Bronchial epithelial cell (primary cell): ENCODE results near the gene AMPD1. TPM values are rescaled to one million over a fixed set of nuclear protein-coding genes. Genes with fewer than 3 reads are reported as not detected.

Source experiments
- DNase-seq: peaks from one replicate; pipeline ENCODE4 v3.0.0-alpha.2; 2010; ENCODE audit warnings: low read depth
- FAIRE-seq: peaks from 2 replicates; lab custom pipeline; 2011; peaks lifted over from hg19 to GRCh38; lab: Jason Lieb, UNC
- H3K27me3 ChIP-seq: 2 replicates; pipeline ENCODE4 v1.5.1; 2011; ENCODE audit warnings: low read length; ENCODE audit not compliant: control insufficient read depth, insufficient read depth
- H3K36me3 ChIP-seq: 2 replicates; pipeline ENCODE4 v1.5.1; 2011; ENCODE audit warnings: low read length; ENCODE audit not compliant: control insufficient read depth, insufficient read depth
- H3K4me3 ChIP-seq: 2 replicates; pipeline ENCODE4 v1.5.1; 2011; ENCODE audit warnings: mild to moderate bottlenecking, low read depth, low read length, control low read depth
- total RNA-seq: library from RNA; depleted of rRNA; stranded (reverse); fragments of >200 nt; gene quantifications from 2 replicates; pipeline ENCODE4 v1.2.1, GENCODE V29; 2014
- TF ChIP-seq, protein P1 (sequence below): IDR thresholded peaks from 2 replicates; pipeline ENCODE4 v1.5.1; 2011; ENCODE audit warnings: mild to moderate bottlenecking, moderate library complexity, low read length, control low read depth, inconsistent platforms; ENCODE audit not compliant: insufficient read depth, severe bottlenecking

AMPD1 gene
- total RNA-seq, 1 donor from 2014 or later = not detected

DNA sequence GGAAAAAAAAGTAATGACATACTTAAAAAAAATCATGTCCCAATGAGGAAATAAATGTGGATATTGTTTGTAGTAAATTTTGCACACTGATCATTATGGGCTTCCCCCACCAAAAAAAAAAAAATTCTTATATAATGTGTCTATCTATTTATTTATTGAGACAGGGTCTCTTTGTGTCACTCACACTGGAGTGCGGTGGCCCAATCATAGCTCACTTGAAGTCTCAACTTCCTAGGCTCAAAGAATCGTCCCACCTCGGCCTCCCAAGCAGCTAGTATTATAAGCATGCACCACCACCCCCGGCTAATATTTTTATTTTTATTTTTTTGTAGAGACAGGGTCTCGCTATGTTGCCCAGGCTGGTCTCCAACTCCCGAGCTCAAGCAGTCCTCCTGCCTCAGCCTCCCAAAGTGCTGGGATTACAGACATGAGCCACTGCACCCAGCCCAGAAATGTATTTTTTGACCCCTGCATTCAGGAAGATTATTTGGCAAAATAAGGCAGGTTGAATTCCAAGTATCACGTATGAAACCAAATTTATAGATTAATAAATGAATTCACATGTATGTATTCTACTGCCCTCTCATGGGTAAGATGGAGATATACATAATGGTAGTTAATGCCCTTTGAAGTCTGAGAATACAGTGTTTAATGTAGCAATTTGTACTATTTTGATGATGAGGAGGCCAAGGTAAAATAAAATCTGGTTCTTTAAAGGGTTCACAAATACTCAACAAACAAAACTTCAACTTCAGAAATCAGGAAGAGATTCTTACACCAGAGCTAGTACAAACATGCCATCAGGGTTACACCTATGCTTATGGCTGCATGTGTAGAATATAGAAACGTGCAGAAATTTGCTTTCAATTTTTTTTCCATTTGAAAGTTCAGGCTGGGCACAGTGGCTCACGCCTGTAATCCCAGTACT, 24.1 kb downstream of the AMPD1 start:
- peak overlapping the region; percentile 8 for H3K4me3 ChIP-seq
- H3K36me3 ChIP-seq = no peaks in the 10 kb centered on the region
- DNase-seq (peak; percentile 75), FAIRE-seq (no peak)
- TF ChIP-seq, protein P1, sequence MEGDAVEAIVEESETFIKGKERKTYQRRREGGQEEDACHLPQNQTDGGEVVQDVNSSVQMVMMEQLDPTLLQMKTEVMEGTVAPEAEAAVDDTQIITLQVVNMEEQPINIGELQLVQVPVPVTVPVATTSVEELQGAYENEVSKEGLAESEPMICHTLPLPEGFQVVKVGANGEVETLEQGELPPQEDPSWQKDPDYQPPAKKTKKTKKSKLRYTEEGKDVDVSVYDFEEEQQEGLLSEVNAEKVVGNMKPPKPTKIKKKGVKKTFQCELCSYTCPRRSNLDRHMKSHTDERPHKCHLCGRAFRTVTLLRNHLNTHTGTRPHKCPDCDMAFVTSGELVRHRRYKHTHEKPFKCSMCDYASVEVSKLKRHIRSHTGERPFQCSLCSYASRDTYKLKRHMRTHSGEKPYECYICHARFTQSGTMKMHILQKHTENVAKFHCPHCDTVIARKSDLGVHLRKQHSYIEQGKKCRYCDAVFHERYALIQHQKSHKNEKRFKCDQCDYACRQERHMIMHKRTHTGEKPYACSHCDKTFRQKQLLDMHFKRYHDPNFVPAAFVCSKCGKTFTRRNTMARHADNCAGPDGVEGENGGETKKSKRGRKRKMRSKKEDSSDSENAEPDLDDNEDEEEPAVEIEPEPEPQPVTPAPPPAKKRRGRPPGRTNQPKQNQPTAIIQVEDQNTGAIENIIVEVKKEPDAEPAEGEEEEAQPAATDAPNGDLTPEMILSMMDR = no peak
- no peaks in the 10 kb centered on the region for H3K27me3 ChIP-seq

DNA sequence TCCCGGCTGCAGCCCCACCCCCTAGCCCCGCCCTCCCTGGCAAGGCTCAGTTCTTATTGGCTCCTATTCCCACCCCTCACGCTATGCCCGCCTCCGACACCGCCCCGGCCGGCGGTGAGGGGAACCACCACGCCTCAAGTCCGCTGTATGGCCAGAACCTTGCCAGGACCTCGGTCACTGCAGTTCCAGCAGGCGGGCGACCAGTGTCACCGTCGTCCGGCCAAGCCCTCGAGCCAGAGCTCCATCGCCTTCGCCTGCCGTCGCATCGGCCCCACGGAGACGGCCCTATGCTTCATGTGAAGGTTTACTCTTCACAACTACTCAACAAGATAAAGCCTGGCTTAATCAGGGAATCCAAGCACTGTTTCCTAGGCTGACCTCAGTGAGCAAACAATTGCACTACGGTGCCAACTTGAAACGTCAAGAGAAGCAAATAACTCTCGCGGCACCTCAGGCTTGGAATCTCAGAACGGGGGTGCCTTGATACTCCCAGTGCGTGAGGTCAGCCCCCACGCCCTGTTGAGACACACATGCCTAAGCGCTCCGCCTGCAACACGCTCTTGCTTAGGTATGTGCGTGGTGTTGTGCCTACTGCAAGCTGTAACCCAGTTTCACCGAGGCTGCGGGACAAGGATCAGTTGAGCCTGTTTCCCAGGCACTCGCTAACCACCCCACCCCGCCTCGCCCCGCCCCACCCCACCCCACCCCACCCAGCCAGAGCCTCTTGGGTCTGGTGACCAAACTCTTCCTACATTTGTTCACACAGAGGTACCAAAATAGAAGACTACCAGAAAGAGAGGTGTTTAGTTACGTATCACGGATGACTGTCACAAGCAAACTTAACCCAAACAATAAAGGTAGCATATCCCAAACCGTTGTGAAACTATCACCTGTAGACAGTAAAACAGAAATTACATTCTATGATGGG, 25.0 kb downstream of the AMPD1 start:
- TF ChIP-seq, protein P1 = no peak
- no peaks in the 10 kb centered on the region for H3K36me3 ChIP-seq
- DNase-seq (peak; percentile 98), FAIRE-seq (peak; percentile 97)
- H3K27me3 ChIP-seq = no peaks in the 10 kb centered on the region
- H3K4me3 ChIP-seq = peak overlapping the region; percentile 82

DNA sequence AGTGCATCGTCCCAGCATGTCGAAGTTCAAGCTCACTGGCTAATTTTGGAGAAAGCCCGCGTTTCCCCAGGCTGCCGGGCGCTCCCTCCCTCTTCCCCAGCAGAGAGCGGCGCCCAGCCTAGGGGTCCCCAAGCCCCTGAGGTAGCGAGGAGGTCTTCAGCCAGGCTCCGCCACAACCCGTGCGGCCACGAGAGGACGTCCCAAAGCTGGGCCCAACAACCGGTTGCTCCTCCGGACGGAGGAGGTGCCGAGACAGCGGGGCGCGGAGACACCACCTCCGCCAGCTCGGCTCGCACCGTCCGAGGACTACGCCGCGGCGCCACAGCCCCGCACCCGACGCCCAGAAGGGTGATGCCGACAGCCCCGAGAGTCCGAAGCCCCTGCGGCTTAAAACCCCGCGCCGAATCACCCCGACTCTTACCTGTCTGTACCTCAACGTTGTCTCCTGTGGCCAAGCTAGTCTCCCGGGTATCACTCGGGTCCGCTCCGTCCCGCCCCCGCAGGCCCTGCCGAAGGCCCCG, 25.7 kb downstream of the AMPD1 start, which contains the start of gene DENND2C:
Gene DENND2C, minus strand, starts transcription at position 488 of the 521 bp plus-strand sequence. CDS start 44,065 bp downstream, outside the sequence.
- FAIRE-seq (no peak), DNase-seq (no peak)
- H3K4me3 ChIP-seq = peak within 1 kb of the TSS; percentile 82
- TF ChIP-seq, protein P1 = no peak
- no peaks in the 10 kb centered on the region for H3K27me3 ChIP-seq
- H3K36me3 ChIP-seq = no peaks in the 10 kb centered on the region

DNA sequence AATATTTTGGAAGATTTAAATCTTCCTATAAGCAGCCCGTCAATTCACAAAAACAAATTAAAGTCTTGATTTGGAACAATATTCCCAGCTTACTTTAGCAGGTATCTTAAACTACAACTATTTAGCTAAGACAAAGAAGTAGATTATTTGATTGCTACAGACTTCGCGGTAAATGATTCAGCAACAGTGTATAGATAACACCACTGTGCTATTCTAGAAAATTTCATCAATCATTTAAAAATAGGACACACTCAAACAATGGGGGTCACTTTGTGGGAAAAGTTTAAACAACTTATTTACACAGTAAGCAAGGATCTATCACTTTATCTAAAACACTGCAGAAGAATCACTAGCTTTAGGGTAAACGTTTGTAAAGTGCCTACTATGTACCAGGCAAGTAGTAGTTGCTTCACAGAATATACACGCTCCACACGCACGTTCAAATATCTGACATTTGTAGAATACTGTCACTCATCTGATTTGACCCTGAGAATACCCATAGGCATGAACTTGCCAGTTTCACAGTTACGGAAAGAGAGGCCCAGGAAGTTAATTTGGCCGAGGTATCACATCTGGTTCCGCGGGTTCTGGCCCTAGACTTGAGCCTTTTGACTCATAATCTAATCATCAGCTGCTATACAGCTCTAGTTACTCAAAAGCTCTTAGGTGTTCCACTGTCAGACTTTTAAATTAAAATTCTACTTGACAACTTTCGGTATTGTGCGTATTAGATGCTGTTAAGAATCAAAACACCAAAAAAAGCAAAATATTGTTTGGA, 26.4 kb downstream of the AMPD1 start:
- DNase-seq = peak; percentile 88
- no peak for FAIRE-seq
- TF ChIP-seq, protein P1 = no peak

DNA sequence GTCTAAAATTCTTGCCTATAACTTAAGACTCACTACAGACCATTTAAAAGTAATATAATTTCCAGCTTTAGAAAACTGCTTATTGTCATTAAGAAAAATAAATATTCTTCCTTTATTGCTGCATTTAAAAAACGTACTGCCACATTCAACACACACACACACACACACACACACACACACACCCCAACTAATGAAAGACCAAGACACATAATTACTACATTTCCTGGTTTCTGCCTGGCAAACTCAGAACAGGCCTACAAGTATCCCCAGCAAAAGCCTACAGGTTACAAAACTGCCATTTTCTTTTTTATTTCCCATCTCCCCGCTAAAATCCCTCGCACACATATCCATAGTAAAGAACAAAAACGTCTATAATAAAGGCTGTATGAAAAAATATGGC, 27.0 kb downstream of the AMPD1 start:
- peak overlapping the region; percentile 82 for H3K4me3 ChIP-seq
- no peaks in the 10 kb centered on the region for H3K36me3 ChIP-seq
- DNase-seq (no peak), FAIRE-seq (no peak)
- no peaks in the 10 kb centered on the region for H3K27me3 ChIP-seq
- TF ChIP-seq, protein P1 = no peak

More for the DNA sequence above, 26.4 kb downstream of the AMPD1 start:
- H3K36me3 ChIP-seq = no peaks in the 10 kb centered on the region
- no peaks in the 10 kb centered on the region for H3K27me3 ChIP-seq
- peak overlapping the region; percentile 82 for H3K4me3 ChIP-seq
